ENCODE results near the gene NUDT4B.
"Not testable (repeated sequence)": the region's sequence is repeated elsewhere in the genome, so short reads cannot be mapped to it uniquely, and the experiment has no call there.

Gene NUDT4B

DNA sequence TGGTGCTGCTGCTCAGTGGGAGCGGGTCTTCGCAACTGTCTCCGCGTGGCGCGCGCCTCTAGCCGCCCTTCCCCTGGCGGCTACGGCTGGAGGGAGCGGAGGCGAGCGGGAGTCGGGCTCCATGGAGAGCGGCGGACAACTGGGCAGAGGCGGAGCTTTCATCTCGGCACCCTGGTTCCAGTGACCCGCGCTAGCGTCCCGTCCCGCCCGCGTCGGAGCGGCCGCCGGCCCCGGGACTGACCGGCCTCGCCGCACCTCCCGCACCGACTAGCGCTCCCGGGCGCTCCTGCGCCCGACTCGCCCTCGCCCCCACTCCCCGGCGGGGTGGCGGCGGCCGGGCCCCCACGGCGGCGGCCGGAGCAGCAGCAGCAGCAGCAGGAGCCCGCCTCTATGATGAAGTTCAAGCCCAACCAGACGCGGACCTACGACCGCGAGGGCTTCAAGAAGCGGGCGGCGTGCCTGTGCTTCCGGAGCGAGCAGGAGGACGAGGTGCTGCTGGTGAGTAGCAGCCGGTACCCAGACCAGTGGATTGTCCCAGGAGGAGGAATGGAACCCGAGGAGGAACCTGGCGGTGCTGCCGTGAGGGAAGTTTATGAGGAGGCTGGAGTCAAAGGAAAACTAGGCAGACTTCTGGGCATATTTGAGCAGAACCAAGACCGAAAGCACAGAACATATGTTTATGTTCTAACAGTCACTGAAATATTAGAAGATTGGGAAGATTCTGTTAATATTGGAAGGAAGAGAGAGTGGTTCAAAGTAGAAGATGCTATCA, at the start of gene NUDT4B:
TSS of gene NUDT4B (plus strand) at position 212 of the 772 bp plus-strand sequence. CDS start at position 391, 179 bp downstream.
- H3K4me3 ChIP-seq (ENCODE audit: low read depth, low read length): not testable (repeated sequence)

DNA sequence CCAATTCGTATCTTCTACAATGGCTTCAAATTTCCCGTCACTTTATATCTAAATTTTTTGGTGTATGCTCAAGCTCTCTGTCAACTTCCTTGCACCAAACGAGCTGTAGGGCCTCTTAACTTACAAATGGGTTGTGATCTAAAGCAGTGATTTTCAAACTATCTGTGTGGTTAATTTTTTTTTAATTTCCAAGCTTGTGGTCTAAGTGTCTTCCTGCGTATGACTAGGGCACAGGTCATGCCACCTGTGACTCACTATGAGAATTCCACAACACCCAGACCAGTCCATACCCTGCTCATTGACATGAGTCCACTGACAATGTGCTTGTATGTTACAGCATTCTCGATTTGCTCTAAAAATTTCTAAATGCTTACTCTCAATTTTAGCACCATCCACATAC, 49.2 kb upstream of the NUDT4B start:
- H3K4me3 ChIP-seq (ENCODE audit: low read depth, low read length): not testable (repeated sequence)

DNA sequence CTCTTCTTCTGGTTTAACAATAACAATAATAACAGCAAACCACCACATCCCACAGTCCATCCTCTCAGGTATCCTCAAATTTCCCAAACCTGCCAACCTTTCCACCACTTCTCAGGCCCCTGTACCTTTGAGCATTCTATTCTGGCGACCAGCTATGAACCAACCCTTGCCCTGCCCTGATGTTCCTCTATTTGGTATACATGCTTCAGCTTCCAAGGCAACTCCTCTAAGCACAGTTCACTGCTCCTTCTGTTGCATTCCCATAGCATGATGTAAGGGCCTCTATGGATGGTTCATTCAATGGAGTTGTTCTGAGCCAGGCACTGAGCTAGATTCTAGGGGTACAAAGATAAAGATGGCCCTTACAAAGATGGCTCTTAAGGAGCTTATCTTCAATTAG, 46.3 kb upstream of the NUDT4B start:
- H3K4me3 ChIP-seq (ENCODE audit: low read depth, low read length): not testable (repeated sequence)

DNA sequence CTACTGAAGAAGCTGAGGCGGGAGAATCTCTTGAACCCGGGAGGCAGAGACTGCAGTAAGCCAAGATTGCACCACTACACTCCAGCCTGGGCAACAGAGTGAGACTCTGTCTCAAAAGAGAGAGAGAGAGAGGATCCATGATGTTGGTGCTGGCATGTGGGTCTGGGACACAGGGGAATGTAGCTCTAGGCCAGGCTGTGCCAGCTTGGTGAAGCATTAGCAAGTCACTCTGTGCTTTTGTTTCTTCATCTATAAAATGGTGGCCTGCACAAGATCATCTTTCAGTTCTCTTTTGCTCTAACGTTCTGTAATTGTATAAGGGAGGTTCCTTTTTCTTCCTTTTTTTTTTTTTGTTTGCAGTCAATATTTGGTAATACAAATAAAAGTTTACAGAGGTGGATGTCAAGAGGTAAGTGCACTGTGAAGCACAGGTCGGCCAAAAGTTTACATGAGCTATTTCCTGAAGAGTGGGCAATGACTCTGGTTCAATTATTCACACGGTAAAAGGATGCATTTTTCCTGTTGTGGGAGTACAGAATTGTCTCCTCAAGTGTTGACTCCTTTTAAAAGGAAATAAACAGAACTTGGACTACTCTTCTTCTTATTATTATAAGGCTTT, 44.5 kb upstream of the NUDT4B start:
- not testable (repeated sequence) for H3K4me3 ChIP-seq (ENCODE audit: low read depth, low read length)

DNA sequence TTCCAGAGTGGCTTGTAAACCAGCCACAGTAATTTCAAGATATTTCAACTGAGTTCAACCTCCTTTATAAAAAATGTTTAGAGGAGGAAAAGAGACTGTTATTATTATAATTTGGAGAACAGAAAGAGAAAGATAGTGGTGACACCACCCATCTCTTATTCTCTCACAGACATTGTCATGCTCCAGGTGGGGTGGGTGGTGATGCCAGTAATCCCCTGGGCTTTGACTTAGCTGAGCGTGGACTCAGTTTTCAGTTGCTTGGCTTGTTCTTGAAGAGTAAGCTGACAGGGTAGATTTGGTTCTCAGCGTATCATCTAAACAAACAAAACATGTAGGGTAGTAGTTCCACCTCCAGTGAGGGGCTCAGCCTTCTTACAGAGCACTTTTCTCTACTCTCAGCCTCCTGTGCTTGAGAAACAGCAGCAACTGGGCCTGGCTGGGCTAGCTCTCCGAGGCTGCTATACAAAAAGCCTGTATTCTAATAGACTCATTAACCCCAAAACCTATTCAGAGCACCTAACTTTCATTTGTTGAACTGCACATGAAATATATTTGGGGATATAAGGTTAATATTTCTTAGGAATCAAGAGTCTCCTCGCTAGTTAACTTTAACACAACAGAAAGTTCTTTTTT, 43.1 kb upstream of the NUDT4B start:
- not testable (repeated sequence) for H3K4me3 ChIP-seq (ENCODE audit: low read depth, low read length)

DNA sequence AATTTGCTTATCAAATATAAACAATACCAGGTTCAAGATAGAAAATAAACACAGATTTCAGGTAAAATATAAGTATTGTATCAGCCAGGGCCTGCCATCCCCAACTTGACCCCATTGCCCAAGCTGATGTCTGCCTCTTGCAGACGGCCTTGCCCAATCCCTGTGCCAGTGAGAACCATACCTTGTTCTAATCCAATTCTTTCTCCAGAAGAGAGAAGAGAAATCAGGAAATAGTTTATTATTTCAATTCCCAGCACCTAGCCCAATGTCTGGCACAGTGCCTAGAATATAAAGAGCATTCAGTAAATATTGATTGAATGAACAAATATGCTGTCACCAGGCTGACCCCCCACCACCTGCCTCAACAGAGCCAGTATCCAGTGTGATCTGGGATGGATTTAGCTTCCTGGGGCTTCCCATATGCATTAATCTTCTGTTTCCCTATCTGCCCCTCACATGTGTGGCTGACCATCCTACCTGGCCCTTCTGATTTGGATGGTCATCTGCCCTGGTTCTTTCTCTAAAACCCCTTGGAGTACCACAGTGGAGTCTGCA, 39.7 kb upstream of the NUDT4B start:
- H3K4me3 ChIP-seq (ENCODE audit: low read depth, low read length): not testable (repeated sequence)

DNA sequence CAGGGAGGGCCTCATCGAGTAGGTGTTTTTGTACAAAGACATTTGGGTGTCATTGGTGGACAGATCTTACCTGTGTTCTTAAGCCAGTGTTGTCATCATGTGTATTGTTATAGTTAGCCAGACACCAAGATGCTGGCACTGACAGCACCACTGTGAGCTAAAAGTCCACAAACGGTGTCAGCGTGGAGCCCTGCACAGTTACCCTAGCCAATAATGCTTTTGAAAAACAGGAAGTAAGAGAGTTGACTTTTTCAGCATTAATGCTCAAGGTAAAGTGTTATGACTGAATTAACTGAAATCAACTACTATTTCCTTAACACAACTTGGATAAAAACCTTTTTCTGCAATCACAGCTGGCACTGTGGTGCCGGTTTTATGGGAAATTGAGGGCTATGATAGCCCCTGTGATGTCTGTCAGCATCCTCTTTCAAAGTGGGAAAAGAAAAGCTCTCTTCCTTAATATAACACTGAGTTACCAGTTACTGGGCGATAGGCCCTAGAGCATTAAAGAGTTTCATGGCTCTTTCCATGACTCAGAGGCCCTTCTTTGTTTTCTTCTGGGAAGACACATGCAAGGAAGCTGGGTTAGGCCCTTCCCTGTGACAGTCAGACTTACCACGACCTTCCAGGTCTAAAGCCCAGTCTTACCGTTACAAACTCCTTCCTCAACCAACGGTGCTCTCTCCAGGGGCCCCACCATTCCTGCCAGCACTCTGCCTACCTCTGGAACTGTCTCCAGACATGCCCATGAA, 37.6 kb upstream of the NUDT4B start:
- H3K4me3 ChIP-seq (ENCODE audit: low read depth, low read length): not testable (repeated sequence)

DNA sequence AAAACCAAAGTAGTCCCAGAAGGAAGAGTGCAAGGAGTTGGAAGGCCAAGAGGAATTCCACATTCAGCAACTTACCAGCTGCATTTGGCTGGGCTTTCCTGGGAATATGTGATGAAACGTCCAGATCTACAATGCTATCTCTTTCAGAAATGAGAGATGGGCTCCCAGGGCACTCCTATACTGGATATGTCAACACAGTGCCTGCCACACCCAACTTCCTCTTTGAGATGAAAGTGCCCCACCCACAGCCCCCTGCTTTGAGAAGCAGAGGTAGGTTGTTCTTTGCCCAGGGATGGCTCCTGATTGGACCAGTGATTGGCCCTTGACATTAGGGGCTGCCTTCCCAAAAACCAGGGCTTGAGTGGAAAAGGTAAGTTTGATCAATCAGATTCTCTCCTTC, 36.2 kb upstream of the NUDT4B start:
- not testable (repeated sequence) for H3K4me3 ChIP-seq (ENCODE audit: low read depth, low read length)

DNA sequence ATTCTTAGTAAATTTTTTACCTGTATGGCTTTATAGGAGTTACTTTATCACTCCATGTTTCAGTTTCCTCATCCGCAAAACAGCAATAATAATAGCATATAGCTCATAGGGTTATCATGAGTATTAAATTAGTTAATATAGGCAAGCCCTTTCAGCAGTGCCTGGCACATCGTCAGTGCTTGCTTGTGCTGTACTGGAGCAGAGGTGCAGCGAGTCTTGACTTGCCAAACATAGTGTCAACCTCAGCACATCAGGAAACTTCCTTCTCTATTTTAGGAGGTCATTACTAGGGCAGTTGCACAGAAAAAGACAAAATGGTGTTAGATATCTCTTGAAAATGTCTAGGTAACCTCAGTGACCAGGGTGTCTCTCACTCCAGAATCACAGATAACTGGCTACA, 33.1 kb upstream of the NUDT4B start:
- not testable (repeated sequence) for H3K4me3 ChIP-seq (ENCODE audit: low read depth, low read length)

DNA sequence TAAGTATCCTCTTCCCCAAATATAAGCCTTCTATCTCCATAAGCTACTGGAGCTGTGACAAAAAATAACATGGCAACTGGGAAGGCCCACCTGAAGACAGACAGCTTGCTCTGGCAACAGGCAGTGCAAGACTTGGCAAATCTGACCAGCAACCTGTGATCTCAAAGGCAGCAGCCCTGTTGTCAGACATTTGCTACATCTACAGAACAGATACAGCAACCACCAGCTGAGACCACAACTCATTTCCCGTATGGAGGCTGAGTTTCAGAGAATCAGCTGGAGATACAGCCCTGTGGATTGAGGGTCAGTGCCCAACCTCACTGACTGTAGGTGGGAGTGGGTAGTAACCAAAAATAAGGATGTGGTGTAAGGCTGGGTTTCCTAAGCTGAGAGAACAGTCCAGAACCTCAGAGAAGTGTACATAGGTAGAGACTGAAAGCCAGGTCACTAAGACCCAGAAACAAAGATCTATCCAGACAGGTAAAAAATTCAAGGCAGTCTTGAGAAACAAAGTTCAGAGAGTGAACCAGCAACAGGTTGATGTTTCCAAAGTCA, 31.5 kb upstream of the NUDT4B start:
- not testable (repeated sequence) for H3K4me3 ChIP-seq (ENCODE audit: low read depth, low read length)

DNA sequence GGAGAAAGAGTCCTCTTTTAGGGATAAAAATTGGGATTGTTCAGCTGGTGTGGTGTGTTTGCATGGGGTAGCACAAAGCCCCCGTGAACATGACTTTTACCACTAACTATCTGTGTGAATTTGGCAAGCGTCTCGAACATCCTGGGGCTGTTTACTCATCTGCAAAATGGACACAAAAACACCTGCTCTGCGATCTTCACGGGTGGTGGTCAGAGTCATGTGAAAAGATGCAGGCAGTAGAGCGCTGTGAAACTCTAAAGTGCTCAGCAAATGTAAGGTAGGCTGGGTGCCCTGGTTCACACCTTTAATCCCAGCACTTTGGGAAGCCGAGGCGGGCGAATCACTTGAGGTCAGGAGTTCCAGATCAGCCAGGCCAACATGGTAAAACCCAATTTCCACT, 27.7 kb upstream of the NUDT4B start:
- not testable (repeated sequence) for H3K4me3 ChIP-seq (ENCODE audit: low read depth, low read length)

DNA sequence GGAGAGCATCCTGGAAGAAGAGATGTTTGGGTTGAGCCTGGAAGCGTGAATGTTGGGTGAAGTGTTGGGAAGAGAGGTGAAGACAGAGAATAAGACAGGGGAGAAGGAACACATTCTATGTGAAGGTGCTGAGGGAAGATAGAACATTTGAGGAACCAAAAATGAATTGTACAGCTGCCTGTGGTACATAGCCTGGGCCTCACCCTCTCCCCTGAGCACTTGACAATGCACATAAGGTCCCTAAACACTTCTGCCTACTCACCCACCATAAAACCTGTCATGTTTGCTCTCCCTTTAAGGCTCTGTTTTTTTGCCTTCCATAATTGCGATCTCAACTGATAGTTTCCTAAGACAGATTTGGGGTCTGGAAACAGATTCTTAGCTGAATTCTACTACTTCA, 25.8 kb upstream of the NUDT4B start:
- not testable (repeated sequence) for H3K4me3 ChIP-seq (ENCODE audit: low read depth, low read length)

DNA sequence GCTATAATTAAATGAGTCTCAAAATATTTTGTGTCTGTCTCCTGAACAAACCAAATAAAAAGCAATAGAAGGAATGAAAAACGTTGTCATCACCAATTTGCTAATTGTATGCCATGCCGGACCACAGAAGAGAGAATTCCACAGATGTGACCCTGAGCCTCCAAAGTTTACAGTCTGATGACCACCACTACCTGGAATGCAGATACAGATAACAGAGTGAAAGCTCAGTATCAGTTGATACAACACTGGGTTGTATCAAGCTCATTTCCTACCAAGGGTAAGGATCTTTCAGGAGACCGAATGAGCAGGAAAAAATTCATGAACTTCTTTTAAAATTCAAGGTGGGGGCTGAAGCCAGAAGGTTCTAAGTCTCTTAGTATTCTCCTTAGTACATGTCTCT, 25.1 kb upstream of the NUDT4B start:
- not testable (repeated sequence) for H3K4me3 ChIP-seq (ENCODE audit: low read depth, low read length)

DNA sequence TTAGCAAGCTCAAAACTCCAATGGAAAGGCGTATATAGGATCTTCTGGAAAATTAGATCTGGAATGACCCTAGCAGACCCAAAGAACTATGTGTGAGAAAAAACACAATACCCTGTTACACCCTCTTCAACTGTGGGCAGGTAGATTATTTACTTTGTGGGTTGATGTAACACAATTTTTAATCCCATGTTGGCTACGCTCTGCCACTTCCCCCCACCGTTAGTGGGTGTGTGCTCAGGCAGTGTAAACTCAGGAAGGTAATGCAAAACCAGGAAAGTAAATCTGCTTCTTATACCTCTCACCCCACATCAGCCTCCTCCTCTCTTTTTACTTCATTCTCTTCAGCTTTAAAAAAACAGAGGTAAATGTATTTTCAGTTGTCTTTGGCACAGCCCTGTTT, 23.7 kb upstream of the NUDT4B start:
- not testable (repeated sequence) for H3K4me3 ChIP-seq (ENCODE audit: low read depth, low read length)

DNA sequence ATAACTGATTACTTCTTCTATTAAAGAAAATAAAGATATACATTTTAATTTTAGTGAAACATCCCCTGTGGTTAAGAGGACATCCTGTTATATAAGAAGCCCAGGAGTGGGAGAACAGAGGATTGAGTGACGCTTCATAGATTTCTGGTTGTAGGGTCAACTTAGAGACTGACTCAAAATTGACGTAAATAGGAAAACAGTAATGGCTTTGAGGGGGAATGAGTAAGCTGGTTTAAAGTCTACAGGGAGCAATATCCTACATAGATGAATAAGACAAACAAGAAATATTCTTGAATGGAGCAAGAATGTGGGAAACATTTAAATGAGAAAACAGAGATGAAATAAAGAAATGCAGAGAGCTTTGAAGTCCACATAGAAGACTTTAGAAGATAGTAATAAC, 20.7 kb upstream of the NUDT4B start:
- H3K4me3 ChIP-seq (ENCODE audit: low read depth, low read length): not testable (repeated sequence)

DNA sequence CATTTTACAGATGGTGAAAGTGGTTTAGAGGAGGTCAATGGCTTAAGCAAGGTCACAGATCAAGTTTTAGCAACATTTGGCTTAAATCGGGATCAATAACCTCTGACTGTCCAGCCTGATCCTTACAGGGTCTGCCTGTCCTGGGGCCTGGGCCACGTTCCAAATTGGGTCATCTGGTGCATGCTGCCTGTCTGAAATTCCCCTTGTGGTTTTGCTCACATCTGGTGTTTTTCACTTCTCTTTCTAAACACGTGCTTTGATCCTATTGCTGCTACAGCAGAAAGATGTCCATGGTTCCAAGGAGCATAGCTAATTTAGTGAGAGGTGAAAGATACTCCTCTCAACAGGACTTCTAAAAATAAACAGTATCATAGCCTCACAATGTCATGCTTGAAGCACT, 19.4 kb upstream of the NUDT4B start:
- not testable (repeated sequence) for H3K4me3 ChIP-seq (ENCODE audit: low read depth, low read length)

DNA sequence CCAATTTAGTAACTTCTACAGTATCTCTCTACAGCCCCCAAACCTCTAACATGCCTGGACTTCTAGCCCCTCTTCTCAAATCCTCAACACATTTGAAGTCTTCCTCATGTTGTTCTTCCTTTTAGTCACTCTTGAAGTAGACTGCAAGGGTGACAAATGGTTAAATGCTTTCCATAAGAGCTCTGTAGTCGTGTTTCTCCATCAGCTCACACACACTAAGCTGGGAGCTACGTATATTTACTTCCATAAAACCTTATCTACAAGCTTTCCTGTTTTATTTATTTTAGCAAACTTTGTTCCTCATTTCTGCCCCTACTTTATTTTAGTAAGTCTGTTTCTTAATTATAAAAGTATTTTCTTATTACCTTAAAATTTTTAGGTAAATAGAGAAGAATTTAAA, 19.0 kb upstream of the NUDT4B start:
- not testable (repeated sequence) for H3K4me3 ChIP-seq (ENCODE audit: low read depth, low read length)

DNA sequence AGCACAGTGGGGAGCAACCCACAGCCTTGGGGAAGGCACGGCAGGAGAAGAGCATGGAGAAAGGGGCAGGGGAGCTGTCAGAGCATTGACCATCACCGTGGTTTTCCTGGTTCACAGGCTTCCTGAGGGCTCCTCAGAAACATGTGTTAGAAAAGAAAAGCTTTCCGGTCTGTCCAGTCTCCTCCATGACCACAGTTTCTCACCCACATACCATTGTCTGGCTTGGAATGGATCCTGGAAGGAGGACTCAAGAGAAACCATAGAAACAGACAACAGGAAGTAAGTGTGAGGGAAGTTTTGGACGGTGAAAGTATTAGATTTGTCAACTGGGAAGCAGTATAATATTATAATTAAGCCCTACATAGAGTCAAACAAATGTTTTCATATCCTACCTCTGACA, 16.3 kb upstream of the NUDT4B start:
- not testable (repeated sequence) for H3K4me3 ChIP-seq (ENCODE audit: low read depth, low read length)

DNA sequence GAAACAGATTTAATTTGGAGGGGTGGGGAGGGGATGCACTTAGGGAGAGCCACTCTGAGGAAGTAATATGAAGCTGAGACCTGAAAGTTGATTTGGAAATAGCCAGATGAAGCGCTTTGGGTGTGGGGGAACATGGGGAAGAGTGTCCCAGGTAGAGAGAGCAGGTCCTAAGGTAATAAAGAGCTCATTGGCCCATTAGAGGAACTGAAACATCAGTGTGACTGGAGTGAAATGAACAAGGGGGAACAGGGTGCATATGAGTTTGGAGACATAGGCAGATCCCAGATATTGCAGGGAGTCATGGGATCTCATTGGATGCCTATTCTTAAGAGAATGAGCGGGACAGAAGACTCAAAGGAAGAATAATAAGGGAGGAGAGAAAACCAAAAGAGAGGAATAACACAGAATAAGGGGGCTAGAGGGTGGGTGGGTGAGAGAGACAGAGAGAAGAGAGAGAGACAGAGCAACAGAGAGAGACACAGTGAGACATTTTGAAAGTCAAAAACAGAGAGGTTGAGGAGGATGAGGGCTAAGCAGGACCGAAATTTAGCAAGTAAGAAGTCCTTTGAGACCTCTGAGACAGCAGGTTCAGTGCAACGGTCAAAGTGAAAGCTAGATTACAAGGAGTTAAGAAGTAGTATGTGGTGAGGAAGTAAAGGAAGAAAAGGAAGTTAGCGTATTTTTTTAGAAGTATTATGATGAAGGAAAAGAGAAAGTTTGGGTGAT, 14.8 kb upstream of the NUDT4B start:
- H3K4me3 ChIP-seq (ENCODE audit: low read depth, low read length): not testable (repeated sequence)

DNA sequence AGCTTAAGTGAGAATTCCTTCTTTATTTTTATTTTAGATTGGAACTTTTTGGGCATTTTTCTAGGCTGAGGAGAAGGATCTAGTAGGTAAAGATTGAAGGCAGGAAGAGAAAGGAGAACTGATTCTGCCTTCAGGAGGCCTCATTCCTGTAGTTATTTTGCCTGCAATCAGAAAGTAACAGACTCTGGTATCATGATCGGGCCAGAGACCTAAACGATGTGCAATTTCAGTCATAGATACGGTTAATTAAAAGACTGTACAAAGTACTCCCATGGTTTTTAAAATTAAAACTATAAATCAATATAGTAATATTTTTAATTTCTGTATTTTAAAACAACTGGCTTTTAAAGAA, 14.3 kb upstream of the NUDT4B start:
- H3K4me3 ChIP-seq (ENCODE audit: low read depth, low read length): not testable (repeated sequence)

Data from WI38 (cell line).